GM18858 (cell line): ENCODE data around the gene KCNH4.

Experiments used
- ATAC-seq: cut with Tn5 transposase; IDR thresholded peaks from one replicate; pipeline ENCODE4 v1.9.1; 2021; ENCODE audit not compliant: unreplicated experiment

The KCNH4 gene

DNA sequence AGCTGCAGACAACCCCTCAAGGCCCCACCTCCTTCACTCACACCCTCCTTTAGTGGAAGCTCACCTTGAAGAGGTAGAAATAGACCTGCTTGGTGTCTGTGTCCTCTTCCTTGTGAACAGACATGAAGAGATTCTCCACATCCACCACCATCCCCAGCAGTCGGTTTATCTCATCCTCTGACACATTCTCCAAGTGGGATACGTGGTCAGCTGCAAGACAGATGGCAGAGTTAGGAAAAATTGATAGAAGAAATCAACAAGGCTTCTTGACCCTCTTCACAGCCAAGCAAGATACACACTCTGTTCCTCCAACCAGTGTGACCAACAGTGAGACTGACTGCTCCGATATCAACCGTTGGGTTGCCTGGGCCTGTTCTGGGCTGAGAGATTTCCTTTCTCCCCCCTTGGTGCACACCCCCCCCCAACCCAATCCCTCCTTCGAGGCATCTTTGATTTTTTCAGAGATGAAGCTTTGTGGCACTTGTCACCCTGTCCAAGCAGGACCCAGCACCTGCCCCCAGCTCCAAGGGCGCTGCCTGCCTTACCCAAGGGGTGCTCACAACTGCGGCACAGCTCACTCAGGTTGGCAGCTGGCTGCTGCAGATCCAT lies 60.7 kb downstream of the KCNH4 start:
- no peak for ATAC-seq

GRCh38 chr17:42119301-42119700 lies 61.6 kb downstream of the KCNH4 start:
- ATAC-seq = no peak

- no peak for ATAC-seq
These were observed 62.4 kb downstream of the KCNH4 start for GRCh38 chr17:42118545-42118944.

- ATAC-seq = no peak
These were observed 62.8 kb downstream of the KCNH4 start for GRCh38 chr17:42118126-42118510.

DNA sequence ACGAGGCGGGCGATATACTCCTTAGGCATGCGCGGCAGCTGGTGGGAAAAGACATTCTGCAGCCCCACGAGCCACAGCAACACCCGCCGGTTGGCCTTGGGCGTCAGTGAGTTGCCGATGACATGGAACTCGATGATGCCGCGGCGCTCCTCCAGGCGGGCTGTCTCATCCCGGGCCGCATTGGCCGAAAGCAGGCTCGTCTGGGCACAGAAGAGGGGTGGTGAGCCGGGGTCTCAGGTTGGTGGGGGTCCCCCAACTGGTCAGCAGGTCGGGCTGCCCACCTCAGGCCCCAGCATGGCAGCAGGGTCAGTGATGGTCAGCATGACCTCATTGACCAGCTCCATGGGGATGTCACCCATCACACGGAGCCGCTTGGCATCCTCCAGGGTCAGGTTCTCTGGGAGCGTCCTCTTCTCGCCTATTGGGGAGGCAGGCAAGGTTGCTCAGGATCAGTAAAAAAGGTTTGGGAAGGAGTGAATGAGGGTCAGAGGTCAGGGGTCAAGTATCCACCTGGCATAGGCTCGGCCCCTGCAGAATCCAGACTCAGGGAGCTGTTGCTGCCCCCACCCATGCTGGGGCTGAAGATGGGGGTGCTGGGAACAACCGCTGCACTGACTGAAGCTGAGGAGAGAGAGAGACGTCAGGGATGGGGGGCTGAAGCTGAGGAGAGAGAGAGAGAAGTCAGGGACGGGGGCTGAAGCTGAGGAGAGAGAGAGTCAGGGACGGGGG lies 63.4 kb downstream of the KCNH4 start:
- no peak for ATAC-seq

DNA sequence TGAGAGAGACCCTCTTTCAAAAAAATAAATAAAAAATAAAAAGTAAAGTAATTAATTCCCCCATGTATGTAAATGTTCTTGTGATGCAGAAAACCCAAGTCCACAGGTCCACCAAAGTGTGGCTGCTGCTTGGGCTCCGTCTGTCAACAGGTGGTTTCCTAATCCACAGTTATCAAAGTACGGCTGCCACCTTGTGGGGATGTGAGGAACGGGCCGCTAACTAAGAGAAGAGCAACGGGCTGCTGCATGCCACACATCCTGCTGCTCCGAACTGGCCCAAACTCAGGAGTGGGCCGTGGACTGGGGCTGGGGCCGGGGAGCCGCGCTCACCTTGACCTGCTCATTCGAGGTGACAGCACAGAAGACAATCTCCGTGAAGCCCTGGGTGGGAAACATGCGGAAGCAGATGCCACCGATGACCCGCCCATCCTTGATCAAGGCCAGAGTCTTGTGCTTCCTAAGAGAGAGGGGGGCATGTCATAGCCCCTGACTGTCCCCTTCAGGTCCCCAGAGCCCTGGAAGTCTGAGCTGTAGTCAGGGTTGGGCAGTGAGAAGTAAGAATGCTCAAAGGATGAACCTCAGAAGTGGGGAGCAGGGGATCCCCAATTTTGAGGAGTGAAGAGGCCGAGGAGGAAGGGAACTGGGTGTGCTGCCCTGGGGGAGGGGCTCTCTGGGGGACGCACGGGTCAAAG lies 64.1 kb downstream of the KCNH4 start:
- ATAC-seq = no peak

GRCh38 chr17:42114118-42114517 lies 66.8 kb downstream of the KCNH4 start:
- ATAC-seq = no peak

GRCh38 chr17:42113293-42114069 lies 67.5 kb downstream of the KCNH4 start:
- no peak for ATAC-seq

DNA sequence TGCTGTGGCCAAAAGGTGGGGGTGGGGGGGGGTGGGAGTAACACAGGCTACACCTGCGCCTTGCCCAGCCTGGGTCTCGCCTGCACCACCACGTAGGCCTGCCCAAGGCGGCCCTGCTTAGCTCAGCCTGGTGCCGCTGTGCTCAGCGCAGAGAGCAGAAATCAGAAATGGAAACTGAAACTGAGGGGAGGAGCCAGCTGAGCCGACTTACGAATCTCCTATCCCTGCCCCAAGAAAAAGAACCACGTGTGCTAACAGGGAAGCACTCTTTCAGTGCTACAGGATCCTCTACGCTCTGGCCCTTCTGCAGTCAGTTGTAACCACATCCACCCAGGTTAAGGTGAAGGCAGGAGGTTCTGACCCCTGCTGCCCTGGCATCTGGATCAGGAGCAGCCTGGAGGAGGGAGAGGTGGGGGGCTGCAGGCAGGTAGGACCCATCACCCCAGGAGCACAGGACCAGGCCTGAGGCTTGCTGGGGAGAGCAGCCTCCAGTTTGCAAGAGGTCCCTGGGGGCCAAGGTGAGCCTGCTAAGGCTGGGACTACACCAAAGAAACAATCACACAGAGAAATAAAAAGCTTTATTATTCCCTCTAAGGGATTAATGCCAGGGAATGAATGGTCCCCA lies 68.3 kb downstream of the KCNH4 start, which contains the start of gene DHX58:
Gene DHX58, minus strand, starts transcription at position 163 of the 625 bp plus-strand sequence. CDS start 822 bp downstream, outside the sequence.
- ATAC-seq = peak; percentile 55

DNA sequence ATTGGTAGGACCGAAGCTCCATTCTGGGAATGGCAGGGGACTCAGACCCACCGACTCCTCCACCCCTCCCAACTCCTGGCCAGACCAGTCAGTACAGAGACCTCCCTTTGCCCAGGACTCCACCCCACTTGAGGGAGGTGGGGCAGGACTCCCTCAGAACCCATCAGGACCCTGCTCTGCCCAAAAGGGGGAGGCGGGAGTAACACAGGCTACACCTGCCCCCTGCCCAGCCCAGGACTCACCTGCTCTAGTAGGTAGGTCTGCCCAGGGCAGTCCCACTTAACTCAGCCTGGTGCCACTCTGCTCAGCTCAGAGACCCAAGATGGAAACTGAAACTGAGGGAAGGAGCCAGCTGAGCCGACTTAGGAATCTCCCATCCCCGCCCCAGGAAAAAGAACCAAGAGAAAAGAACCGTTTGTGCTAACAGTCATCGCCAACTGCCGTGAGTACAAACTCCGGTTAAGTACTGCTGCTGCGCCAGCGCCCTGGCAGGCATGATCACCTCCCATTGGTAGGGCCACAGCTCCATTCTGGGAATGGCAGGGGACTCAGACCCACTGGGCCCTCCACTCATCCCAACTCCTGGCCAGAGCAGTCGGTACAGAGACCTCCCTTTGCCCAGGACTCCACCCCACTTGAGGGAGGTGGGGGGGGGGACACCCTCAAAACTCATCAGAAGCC lies 68.9 kb downstream of the KCNH4 start:
- ATAC-seq = no peak

DNA sequence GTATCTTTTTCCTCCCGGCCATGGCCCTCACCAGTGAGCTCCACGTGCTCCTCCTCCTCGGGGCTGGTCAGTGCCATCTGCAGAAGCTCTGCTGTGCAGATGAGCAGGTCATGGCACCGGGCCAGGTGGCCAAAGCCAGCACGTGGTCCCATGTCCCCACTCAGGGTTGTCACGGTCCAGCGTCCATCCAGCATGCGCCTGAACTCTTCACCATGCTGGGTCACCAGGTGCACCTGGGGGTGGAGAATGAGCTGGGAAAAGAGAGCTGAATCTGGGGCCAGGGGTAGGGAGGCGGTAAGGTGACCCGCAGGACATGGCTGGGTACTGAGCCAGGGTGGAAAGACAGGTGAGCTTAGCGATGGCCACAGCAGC lies 69.7 kb downstream of the KCNH4 start:
- ATAC-seq = no peak

DNA sequence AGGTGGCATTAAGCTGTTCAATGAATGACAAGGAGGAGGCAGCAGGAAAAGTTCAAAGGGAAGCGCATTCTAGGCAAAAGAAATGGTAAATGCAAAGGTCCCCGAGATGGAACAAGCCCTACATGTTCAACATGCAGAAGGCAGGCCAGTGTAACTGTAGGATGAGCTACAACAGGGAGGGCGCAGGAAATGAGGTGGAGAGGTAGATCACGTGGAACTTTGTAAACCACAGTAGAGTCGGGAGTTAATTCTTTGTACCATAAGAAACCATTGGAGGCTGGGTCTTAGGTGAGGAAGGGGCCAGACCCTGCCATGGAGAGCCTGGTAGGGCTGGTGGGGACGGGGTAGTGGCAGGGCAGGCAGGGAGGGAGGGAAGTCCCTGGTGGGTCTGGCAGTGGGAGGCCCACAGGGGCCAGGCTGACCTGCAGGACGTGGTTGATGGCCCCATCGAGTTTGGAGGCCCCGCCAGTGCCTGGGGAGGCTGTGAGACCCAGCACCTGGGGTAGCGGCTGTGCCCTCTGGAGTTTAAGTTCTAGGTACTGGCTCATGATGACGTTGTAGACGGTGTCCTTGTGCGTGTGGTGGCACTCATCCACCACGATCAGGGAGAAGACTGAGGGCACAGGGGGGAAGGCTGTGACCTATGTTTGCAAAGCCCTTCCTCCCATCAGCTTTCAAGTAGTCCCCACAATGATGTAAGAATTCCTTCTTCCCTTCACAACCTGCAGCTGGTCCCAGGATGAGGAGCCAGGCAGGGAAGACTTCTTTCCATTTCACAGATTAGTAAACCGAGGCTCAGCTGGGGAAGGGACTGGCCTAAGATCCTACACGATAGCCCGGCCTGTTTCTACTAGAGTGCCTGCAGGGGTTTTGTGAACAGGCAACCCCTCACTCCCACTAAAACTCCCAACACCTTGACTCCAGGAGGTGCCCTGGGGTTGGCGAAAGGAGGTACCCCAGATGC lies 70.4 kb downstream of the KCNH4 start:
- ATAC-seq = no peak

DNA sequence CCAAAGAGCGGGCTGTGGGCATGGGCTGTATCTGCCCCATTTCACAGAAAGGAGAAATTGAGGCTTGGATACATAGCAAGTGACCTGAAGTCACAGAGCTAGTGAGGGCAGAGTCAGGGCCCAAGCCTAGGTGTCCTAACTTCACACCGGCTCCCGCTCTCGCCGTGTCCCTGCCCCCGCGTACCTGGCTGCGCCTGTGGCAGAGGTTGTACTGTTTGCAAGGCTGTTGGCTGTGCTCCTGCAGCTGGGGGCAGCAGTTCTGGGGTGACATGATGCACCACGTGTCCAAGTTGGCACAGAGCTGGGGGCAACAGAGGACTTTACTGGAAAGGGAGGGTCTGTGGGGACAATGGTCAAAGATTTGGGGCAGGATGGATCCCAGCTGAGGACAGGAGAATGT lies 71.9 kb downstream of the KCNH4 start:
- ATAC-seq = no peak

GRCh38 chr17:42107597-42108576 lies 73.1 kb downstream of the KCNH4 start:
- peak; percentile 39 for ATAC-seq

DNA sequence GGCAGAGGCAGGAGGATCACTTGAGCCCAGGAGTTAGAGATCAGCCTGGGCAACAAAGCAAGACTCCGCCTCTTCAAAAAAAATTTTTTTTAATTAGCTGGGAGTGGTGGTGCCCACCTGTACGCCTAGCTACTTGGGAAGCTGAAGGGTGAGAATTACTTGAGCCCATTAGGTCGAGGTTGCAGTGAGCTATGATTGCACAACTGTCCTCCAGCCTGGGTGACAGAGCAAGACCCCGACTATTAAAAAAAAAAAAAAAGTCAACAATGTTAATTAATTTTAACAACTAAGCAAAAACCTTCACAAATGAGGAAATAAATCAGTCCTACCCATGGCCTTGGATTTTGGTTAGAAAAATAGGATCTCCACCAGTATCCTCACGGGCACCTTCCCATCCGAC lies 73.8 kb downstream of the KCNH4 start:
- no peak for ATAC-seq
